GM21529 (cell line): Measurements from ENCODE around the gene THRSP.
"Not testable (repeated sequence)": the region's sequence is repeated elsewhere in the genome, so short reads cannot be mapped to it uniquely, and the experiment has no call there.

Experiments
- ATAC-seq: cut with Tn5 transposase; IDR thresholded peaks from one replicate; pipeline ENCODE4 v1.9.1; 2021; ENCODE audit not compliant: unreplicated experiment

Gene THRSP

GRCh38 chr11:78038697-78039313, 24.9 kb upstream of the THRSP start:
- no peak for ATAC-seq

GRCh38 chr11:78039391-78039918, 24.2 kb upstream of the THRSP start:
- no peak for ATAC-seq

- ATAC-seq = peak; percentile 88
Measured at GRCh38 chr11:78039919-78040671, 23.6 kb upstream of the THRSP start.

DNA sequence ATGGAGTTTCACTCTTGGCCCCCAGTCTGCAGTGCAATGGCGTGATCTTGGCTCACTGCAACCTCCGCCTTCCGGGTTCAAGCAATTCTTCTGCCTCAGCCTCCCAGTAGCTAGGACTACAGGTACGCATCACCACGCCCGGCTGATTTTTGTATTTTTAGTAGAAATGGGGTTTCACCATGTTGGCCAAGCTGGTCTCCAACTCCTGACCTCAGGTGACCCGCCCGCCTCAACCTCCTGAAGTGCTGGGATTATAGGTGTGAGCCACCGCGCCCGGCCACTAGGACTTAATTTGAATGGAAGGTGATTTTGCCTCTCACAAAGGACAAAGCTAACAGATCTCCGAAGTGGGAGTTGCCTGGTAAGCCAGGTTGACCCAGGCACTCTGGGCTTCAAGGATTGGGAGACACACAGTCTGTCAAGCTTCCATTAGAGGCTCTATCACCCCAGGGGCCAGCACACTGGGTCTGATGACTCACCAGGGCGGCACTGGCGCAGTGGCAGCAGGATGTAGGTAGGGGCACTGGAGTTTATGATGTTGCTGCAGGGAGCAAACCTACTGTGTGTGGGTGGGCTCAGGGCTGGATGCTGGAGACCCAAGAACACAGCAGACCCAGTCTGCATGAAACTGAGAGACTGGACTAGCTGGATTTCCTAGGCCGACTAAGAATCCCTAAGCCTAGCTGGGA, 22.8 kb upstream of the THRSP start:
- ATAC-seq = no peak

- ATAC-seq = not testable (repeated sequence)
Measured at GRCh38 chr11:78041380-78041719, 22.3 kb upstream of the THRSP start.

GRCh38 chr11:78041843-78042440, 21.7 kb upstream of the THRSP start:
- ATAC-seq = no peak

- no peak for ATAC-seq
Measured at GRCh38 chr11:78044706-78045105, 19.0 kb upstream of the THRSP start.

- peak; percentile 76 for ATAC-seq
Measured at GRCh38 chr11:78045851-78046485, 17.7 kb upstream of the THRSP start.

- no peak for ATAC-seq
Measured at GRCh38 chr11:78046486-78046854, 17.2 kb upstream of the THRSP start.

DNA sequence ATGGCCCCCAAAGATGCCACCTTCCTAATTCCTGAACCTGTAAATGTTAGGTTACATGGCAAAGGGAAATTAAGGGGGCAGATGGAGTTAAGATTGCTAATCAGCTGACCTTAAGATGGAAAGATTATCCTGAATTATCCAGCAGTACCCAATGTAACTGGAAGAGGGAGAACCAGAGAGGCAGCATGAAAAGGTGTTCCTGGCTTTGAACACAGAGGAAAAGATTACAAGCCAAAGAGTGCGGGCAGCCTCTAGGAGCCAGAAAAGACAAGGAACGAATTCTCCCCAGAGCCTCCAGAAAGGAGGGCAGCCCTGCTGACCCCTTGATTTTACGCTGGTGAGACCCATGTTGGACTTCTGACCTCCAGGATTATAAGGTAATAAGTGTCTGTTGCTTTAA, 15.1 kb upstream of the THRSP start:
- no peak for ATAC-seq

- ATAC-seq = no peak
Measured at GRCh38 chr11:78049348-78049747, 14.3 kb upstream of the THRSP start.

GRCh38 chr11:78050964-78051831, 12.5 kb upstream of the THRSP start:
- no peak for ATAC-seq

DNA sequence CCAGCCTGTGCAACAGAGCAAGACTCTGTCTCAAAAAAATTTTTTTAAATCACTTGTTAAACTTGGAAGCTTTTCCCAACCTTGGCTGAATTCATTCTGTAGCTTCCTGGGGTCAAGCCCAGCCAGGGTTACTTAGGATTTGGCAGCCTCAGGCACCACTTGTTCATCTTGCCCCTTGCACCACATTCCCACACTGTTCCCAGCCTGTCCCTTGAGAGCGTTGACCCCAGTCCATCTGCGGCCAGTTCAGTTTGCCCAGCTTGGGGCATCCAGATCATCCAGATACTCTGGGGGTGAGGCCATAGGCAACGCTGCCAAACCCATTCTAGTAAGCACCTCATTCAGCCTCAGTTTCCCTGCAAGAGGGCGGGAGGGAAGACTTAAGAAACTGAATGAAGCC, 8.7 kb upstream of the THRSP start:
- no peak for ATAC-seq

GRCh38 chr11:78056093-78056492, 7.6 kb upstream of the THRSP start:
- no peak for ATAC-seq

- ATAC-seq = no peak
Measured at GRCh38 chr11:78057462-78058055, 6.1 kb upstream of the THRSP start.

DNA sequence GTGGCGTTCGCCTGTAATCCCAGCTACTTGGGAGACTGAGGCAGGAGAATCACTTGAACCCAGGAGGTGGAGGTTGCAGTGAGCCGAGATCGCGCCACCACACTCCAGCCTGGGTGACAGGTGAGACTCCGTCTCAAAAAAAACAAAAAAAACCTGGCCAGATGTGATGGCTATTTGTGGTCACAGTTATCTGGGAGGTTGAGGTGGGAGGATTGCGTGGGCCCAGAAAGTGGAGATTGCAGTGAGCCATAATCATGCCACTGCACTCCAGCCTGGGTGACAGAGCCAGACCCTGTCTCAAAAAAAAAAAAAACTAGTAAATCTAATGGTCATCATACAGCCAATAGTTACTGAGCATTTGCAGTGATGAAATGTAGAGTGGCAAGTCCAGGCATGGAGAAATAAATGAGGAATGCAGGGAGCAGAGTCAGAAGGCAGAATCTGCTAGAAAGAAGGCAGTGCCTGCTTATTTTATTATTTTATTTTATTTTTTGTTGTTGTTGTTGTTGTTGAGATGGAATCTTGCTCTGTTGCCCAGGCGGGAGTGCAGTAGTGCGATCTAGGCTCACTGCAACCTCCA, 3.8 kb upstream of the THRSP start:
- ATAC-seq = not testable (repeated sequence)

GRCh38 chr11:78060533-78060932, 3.1 kb upstream of the THRSP start:
- ATAC-seq = no peak

GRCh38 chr11:78061088-78061920, 2.4 kb upstream of the THRSP start:
- ATAC-seq = no peak

- no peak for ATAC-seq
Measured at GRCh38 chr11:78061921-78062311, 1.7 kb upstream of the THRSP start.
